Hematopoietic multipotent progenitor cell treated with erythropoietin and hydrocortisone succinate and interleukin-3 and kit ligand, for 17 days (in vitro differentiated cells): Measurements from ENCODE around the gene UACA.
"Not testable (repeated sequence)": the region's sequence is repeated elsewhere in the genome, so short reads cannot be mapped to it uniquely, and the experiment has no call there.

Experiments used
- DNase-seq: peaks from one replicate; pipeline ENCODE4 v3.0.0-alpha.2; 2015; ENCODE audit warnings: low spot score

The UACA gene

GRCh38 chr15:70704731-70705130 lies 58.6 kb downstream of the UACA start:
- DNase-seq: no peak

GRCh38 chr15:70704166-70704565 lies 59.2 kb downstream of the UACA start:
- DNase-seq: no peak

GRCh38 chr15:70703096-70703878 lies 60.1 kb downstream of the UACA start:
- DNase-seq: no peak

GRCh38 chr15:70702584-70702983 lies 60.8 kb downstream of the UACA start:
- DNase-seq: no peak

- DNase-seq: no peak
Observed at GRCh38 chr15:70701891-70702568, 61.3 kb downstream of the UACA start.

GRCh38 chr15:70701171-70701570 lies 62.2 kb downstream of the UACA start:
- no peak for DNase-seq

- DNase-seq: no peak
Observed at GRCh38 chr15:70699890-70700289, 63.5 kb downstream of the UACA start.

- no peak for DNase-seq
Observed at GRCh38 chr15:70698836-70699390, 64.4 kb downstream of the UACA start.

GRCh38 chr15:70698426-70698825 lies 64.9 kb downstream of the UACA start:
- DNase-seq: no peak

GRCh38 chr15:70690491-70691276 lies 72.7 kb downstream of the UACA start:
- no peak for DNase-seq

GRCh38 chr15:70690021-70690420 lies 73.3 kb downstream of the UACA start:
- no peak for DNase-seq

GRCh38 chr15:70687482-70687881 lies 75.9 kb downstream of the UACA start:
- no peak for DNase-seq

- DNase-seq: no peak
Observed at GRCh38 chr15:70680817-70681216, 82.5 kb downstream of the UACA start.

- no peak for DNase-seq
Observed at GRCh38 chr15:70679919-70680231, 83.5 kb downstream of the UACA start.

- no peak for DNase-seq
Observed at GRCh38 chr15:70672081-70672480, 91.3 kb downstream of the UACA start.

- DNase-seq: no peak
Observed at GRCh38 chr15:70670680-70671079, 92.7 kb downstream of the UACA start.

- no peak for DNase-seq
Observed at GRCh38 chr15:70669966-70670658, 93.2 kb downstream of the UACA start.

GRCh38 chr15:70669006-70669602 lies 94.3 kb downstream of the UACA start:
- DNase-seq: no peak

- DNase-seq: no peak
Observed at GRCh38 chr15:70665599-70665998, 97.8 kb downstream of the UACA start.

GRCh38 chr15:70664494-70664893 lies 98.9 kb downstream of the UACA start:
- DNase-seq: no peak

- not testable (repeated sequence) for DNase-seq
Observed at GRCh38 chr15:70663069-70663468, 100.3 kb downstream of the UACA start.

- DNase-seq: no peak
Observed at GRCh38 chr15:70659662-70660061, 103.7 kb downstream of the UACA start.
